ENCODE results near the gene ALPL. TPM values are rescaled to one million over a fixed set of nuclear protein-coding genes. Genes with fewer than 3 reads are reported as not detected.

Gene ALPL
- total and polyA plus RNA-seq, 9 of the 15 experiments (the other 6 are each of a cell fraction or from before 2014, with no cell fraction given): 0.04 to 0.38 (median 0.18) TPM; not detected in 4

DNA sequence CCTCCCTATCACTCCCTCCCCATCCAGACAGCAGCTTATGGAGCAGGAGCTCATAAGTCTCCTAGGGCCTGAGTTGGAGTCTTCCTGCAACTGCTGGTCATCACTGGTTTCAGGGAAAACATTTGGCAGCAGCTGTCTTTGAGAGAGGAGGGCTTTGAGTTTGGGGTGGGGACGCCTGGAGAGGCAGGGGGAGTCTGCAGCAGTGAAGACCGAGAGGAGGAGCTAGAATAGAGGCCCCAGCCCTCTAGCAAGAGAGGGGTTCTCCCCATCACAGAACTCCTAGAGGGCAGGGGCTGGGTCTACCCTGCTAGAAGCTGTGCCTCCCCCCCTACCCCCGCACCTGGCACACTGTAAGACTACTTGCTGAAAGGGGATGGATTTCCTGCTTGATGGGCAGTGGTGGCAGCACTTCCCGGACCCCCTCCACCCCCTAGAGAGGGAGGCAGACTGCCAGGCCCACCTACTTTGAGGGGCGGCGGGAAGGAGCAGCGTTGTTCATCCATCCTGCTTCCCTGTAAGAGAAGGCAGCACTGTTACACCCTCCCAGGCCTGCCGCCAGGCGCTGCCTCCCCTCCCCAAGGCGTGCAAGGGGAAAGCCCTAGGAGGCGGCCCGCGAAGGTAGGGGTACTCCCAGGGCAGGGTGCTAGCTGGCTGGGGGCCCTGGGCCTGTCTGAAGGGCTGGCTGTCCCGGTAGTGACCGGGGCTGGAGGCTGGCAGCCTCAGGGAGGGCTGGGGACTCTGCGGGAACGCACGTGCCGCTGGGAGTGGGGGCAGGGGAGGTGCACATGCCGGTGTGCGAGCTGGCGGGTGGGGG is 109.5 kb downstream of the ALPL start (continued):
- TF ChIP-seq ZEB2 (IDR thresholded peaks at IDR 0.05): peak; percentile 57; the same call in 1 of the 2 replicates
- TF ChIP-seq, protein P1, sequence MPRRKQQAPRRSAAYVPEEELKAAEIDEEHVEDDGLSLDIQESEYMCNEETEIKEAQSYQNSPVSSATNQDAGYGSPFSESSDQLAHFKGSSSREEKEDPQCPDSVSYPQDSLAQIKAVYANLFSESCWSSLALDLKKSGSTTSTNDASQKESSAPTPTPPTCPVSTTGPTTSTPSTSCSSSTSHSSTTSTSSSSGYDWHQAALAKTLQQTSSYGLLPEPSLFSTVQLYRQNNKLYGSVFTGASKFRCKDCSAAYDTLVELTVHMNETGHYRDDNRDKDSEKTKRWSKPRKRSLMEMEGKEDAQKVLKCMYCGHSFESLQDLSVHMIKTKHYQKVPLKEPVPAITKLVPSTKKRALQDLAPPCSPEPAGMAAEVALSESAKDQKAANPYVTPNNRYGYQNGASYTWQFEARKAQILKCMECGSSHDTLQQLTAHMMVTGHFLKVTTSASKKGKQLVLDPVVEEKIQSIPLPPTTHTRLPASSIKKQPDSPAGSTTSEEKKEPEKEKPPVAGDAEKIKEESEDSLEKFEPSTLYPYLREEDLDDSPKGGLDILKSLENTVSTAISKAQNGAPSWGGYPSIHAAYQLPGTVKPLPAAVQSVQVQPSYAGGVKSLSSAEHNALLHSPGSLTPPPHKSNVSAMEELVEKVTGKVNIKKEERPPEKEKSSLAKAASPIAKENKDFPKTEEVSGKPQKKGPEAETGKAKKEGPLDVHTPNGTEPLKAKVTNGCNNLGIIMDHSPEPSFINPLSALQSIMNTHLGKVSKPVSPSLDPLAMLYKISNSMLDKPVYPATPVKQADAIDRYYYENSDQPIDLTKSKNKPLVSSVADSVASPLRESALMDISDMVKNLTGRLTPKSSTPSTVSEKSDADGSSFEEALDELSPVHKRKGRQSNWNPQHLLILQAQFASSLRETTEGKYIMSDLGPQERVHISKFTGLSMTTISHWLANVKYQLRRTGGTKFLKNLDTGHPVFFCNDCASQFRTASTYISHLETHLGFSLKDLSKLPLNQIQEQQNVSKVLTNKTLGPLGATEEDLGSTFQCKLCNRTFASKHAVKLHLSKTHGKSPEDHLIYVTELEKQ (CRISPR knock-in tag; IDR thresholded peaks at IDR 0.05): no peak
- TF ChIP-seq GABPA (tag; conservative IDR thresholded peaks at IDR 0.05; ENCODE audit: low read depth): no peak
- TF ChIP-seq JUND (IDR thresholded peaks at IDR 0.05; ENCODE audit: borderline replicate concordance, low read depth, low read length): 0 out of 2 replicates have a peak, but pooled peaks have one; percentile 17
- TF ChIP-seq JUND (tag; IDR thresholded peaks at IDR 0.05; ENCODE audit: borderline replicate concordance, low read depth, low read length): no peak; the same call in 2 of the 3 replicates
- TF ChIP-seq, protein P2, sequence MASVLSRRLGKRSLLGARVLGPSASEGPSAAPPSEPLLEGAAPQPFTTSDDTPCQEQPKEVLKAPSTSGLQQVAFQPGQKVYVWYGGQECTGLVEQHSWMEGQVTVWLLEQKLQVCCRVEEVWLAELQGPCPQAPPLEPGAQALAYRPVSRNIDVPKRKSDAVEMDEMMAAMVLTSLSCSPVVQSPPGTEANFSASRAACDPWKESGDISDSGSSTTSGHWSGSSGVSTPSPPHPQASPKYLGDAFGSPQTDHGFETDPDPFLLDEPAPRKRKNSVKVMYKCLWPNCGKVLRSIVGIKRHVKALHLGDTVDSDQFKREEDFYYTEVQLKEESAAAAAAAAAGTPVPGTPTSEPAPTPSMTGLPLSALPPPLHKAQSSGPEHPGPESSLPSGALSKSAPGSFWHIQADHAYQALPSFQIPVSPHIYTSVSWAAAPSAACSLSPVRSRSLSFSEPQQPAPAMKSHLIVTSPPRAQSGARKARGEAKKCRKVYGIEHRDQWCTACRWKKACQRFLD (CRISPR knock-in tag; IDR thresholded peaks at IDR 0.05): no peak
- TF ChIP-seq MECOM (CRISPR knock-in tag; IDR thresholded peaks at IDR 0.05): no peak
- TF ChIP-seq IRF2 (CRISPR knock-in tag; IDR thresholded peaks at IDR 0.05): no peak
- TF ChIP-seq KLF13 (tag; IDR thresholded peaks at IDR 0.05; ENCODE audit: borderline replicate concordance, low read depth): no peak
- TF ChIP-seq ZNF445 (CRISPR knock-in tag; IDR thresholded peaks at IDR 0.05; ENCODE audit: low read depth): no peak
- TF ChIP-seq U2AF1 (optimal IDR thresholded peaks at IDR 0.05; ENCODE audit: low read depth, low read length): no peak
- TF ChIP-seq TAL1 (IDR thresholded peaks at IDR 0.05): no peak
- TF ChIP-seq RBM25 (IDR thresholded peaks at IDR 0.05; ENCODE audit: low read depth, low read length, severe bottlenecking): no peak
- TF ChIP-seq, protein P3, sequence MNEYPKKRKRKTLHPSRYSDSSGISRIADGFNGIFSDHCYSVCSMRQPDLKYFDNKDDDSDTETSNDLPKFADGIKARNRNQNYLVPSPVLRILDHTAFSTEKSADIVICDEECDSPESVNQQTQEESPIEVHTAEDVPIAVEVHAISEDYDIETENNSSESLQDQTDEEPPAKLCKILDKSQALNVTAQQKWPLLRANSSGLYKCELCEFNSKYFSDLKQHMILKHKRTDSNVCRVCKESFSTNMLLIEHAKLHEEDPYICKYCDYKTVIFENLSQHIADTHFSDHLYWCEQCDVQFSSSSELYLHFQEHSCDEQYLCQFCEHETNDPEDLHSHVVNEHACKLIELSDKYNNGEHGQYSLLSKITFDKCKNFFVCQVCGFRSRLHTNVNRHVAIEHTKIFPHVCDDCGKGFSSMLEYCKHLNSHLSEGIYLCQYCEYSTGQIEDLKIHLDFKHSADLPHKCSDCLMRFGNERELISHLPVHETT (CRISPR knock-in tag; conservative IDR thresholded peaks at IDR 0.05 in 1 of 2, IDR thresholded peaks at IDR 0.05 in 1 of 2): 0 out of 4 replicates have a peak, but pooled peaks of 1 of the 2 experiments have one; percentile 25
- no peak for TF ChIP-seq SREBF2 (CRISPR knock-in tag; IDR thresholded peaks at IDR 0.05)
- TF ChIP-seq MYC (IDR thresholded peaks at IDR 0.05; ENCODE audit: low read depth, low read length): peak; percentile 97
- TF ChIP-seq MYC (CRISPR knock-in tag; IDR thresholded peaks at IDR 0.05; ENCODE audit: borderline replicate concordance, low read depth): no peak
- no peak for TF ChIP-seq THRAP3 (IDR thresholded peaks at IDR 0.05; ENCODE audit: borderline replicate concordance)
- TF ChIP-seq, protein P4, sequence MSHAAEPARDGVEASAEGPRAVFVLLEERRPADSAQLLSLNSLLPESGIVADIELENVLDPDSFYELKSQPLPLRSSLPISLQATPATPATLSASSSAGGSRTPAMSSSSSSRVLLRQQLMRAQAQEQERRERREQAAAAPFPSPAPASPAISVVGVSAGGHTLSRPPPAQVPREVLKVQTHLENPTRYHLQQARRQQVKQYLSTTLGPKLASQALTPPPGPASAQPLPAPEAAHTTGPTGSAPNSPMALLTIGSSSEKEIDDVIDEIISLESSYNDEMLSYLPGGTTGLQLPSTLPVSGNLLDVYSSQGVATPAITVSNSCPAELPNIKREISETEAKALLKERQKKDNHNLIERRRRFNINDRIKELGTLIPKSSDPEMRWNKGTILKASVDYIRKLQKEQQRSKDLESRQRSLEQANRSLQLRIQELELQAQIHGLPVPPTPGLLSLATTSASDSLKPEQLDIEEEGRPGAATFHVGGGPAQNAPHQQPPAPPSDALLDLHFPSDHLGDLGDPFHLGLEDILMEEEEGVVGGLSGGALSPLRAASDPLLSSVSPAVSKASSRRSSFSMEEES (CRISPR knock-in tag; IDR thresholded peaks at IDR 0.05): no peak
